H1 (cell line): Measurements from ENCODE around the gene RNF157. TPM values are rescaled to one million over a fixed set of nuclear protein-coding genes. Genes with fewer than 3 reads are reported as not detected.

Experiments used
- CTCF ChIA-PET: fragments of 300-600 bp; sonication (Branson Sonifier 250); formaldehyde crosslinking; loops from one replicate; lab custom pipeline; 2021; ENCODE audit not compliant: partially characterized antibody; lab: Charles Lee
- POLR2A ChIA-PET: fragments of 300-600 bp; sonication (Branson Sonifier 250); formaldehyde crosslinking; loops from one replicate; lab custom pipeline; 2021; ENCODE audit warnings: inconsistent platforms; ENCODE audit not compliant: partially characterized antibody; lab: Charles Lee
- DNase-seq, 2 experiments: peaks; one replicate each; pipeline versions ENCODE4 v3.0.0 to v3.0.0-alpha.2; 2010 to 2022; ENCODE audit warnings: low spot score in 2 of 2, low read depth in 1 of 2, mixed read lengths in 1 of 2
- FAIRE-seq: peaks from 2 replicates; lab custom pipeline; 2011; peaks lifted over from hg19 to GRCh38; lab: Jason Lieb, UNC
- H2AFZ ChIP-seq: 2 replicates; pipeline ENCODE4 v1.8.1; 2012; ENCODE audit warnings: low read length, inconsistent platforms
- H2AK5ac ChIP-seq: 2 replicates; pipeline ENCODE4 v1.6.1; 2013; ENCODE audit warnings: low read depth, low read length
- H2BK120ac ChIP-seq: replicated peaks from 2 replicates; pipeline ENCODE3; 2013; ENCODE audit warnings: low read depth, low read length, inconsistent platforms
- H2BK12ac ChIP-seq: 2 replicates; pipeline ENCODE4 v1.6.1; 2013; ENCODE audit warnings: low read depth, low read length
- H2BK15ac ChIP-seq: 2 replicates; pipeline ENCODE4 v1.6.1; 2013; ENCODE audit warnings: low read length
- H2BK20ac ChIP-seq: 2 replicates; pipeline ENCODE4 v1.6.1; 2013; ENCODE audit warnings: low read length
- H2BK5ac ChIP-seq: 2 replicates; pipeline ENCODE4 v1.6.1; 2013; ENCODE audit warnings: low read depth, low read length
- H3K14ac ChIP-seq: 2 replicates; pipeline ENCODE4 v1.6.1; 2013; ENCODE audit warnings: inconsistent platforms; ENCODE audit not compliant: insufficient read length
- H3K18ac ChIP-seq: 2 replicates; pipeline ENCODE4 v1.6.1; 2013; ENCODE audit warnings: low read length; ENCODE audit errors: extremely low read depth
- H3K23ac ChIP-seq: 2 replicates; pipeline ENCODE4 v1.6.1; 2013; ENCODE audit warnings: inconsistent platforms; ENCODE audit not compliant: insufficient read length
- H3K23me2 ChIP-seq: 2 replicates; pipeline ENCODE4 v1.6.1; 2013; ENCODE audit warnings: low read depth, low read length
- H3K27ac ChIP-seq: 2 replicates; pipeline ENCODE4 v1.6.1; 2011; ENCODE audit warnings: low read depth, low read length, inconsistent platforms
- H3K27me3 ChIP-seq, 4 experiments: replicated peaks in 1 of 4; 1 replicate in 1 of 4; 2 replicates in 3 of 4; pipeline versions ENCODE4 v1.6.1 to v1.8.1; 2011 to 2013; ENCODE audit warnings: low read length in 3 of 4, mild to moderate bottlenecking in 3 of 4, inconsistent platforms in 2 of 4, mixed read lengths in 2 of 4, moderate library complexity in 1 of 4; ENCODE audit not compliant: control insufficient read depth in 3 of 4, insufficient read depth in 3 of 4; ENCODE audit errors: extremely low read depth in 1 of 4
- H3K36me3 ChIP-seq, 4 experiments: 2 replicates each; pipeline versions ENCODE4 v1.6.1 to v1.8.1; 2011 to 2013; ENCODE audit warnings: mild to moderate bottlenecking in 4 of 4, low read length in 3 of 4, moderate library complexity in 2 of 4, control low read depth in 1 of 4, inconsistent platforms in 1 of 4; ENCODE audit not compliant: insufficient read depth in 4 of 4, control insufficient read depth in 2 of 4
- H3K4ac ChIP-seq: replicated peaks from 2 replicates; pipeline ENCODE3; 2013; ENCODE audit warnings: low read length, low read depth, mixed read lengths, inconsistent platforms; ENCODE audit not compliant: insufficient read length
- H3K4me1 ChIP-seq, 4 experiments: replicated peaks in 1 of 4; 1 replicate in 1 of 4; 2 replicates in 3 of 4; pipeline versions ENCODE4 v1.6.1 to v1.8.1; 2011 to 2013; ENCODE audit warnings: low read length in 3 of 4, inconsistent platforms in 2 of 4, mixed read lengths in 1 of 4; ENCODE audit not compliant: insufficient read depth in 4 of 4, control insufficient read depth in 3 of 4
- H3K4me2 ChIP-seq, 2 experiments: 2 replicates each; pipeline versions ENCODE4 v1.6.1 to v1.8.1; 2011 to 2013; ENCODE audit warnings: low read depth in 2 of 2, low read length in 2 of 2, control low read depth in 1 of 2, inconsistent platforms in 1 of 2, mild to moderate bottlenecking in 1 of 2; ENCODE audit not compliant: insufficient read depth in 1 of 2
- H3K4me3 ChIP-seq, 4 experiments: fragments of 200-600, 300-600 bp in 1 of 4; sonication (generic), shearing (Covaris generic), sonication (Bioruptor Twin) in 1 of 4; 2 replicates each; pipeline versions ENCODE4 v1.5.1 to v1.8.1; 2011 to 2016; ENCODE audit warnings: low read length in 4 of 4, low read depth in 3 of 4, control low read depth in 2 of 4, inconsistent platforms in 2 of 4, mild to moderate bottlenecking in 2 of 4, mixed read lengths in 1 of 4, moderate library complexity in 1 of 4; ENCODE audit not compliant: insufficient read depth in 2 of 4; ENCODE audit errors: extremely low read depth in 1 of 4
- H3K56ac ChIP-seq: replicated peaks from 2 replicates; pipeline ENCODE3; 2013; ENCODE audit warnings: low read depth, mild to moderate bottlenecking, mixed read lengths, low read length, inconsistent platforms; ENCODE audit not compliant: insufficient read length
- H3K79me1 ChIP-seq: 2 replicates; pipeline ENCODE4 v1.6.1; 2013; ENCODE audit warnings: low read depth, low read length, control low read depth
- H3K79me2 ChIP-seq, 2 experiments: 2 replicates each; pipeline versions ENCODE4 v1.6.1 to v1.8.1; 2012 to 2013; ENCODE audit warnings: low read length in 2 of 2, mild to moderate bottlenecking in 2 of 2, inconsistent platforms in 1 of 2; ENCODE audit not compliant: insufficient read depth in 2 of 2, control insufficient read depth in 1 of 2
- H3K9ac ChIP-seq, 4 experiments: replicated peaks in 1 of 4; 1 replicate in 1 of 4; 2 replicates in 3 of 4; pipeline versions ENCODE4 v1.6.1 to v1.8.1; 2011 to 2013; ENCODE audit warnings: low read depth in 3 of 4, low read length in 3 of 4, control low read depth in 2 of 4, mild to moderate bottlenecking in 2 of 4, moderate library complexity in 2 of 4, inconsistent platforms in 1 of 4; ENCODE audit errors: extremely low read depth in 1 of 4
- H3K9me3 ChIP-seq, 2 experiments: 2 replicates each; pipeline versions ENCODE4 v1.6.1 to v1.8.1; 2012 to 2013; ENCODE audit warnings: mild to moderate bottlenecking in 2 of 2, moderate library complexity in 2 of 2, control low read depth in 1 of 2, inconsistent platforms in 1 of 2, low read depth in 1 of 2, low read length in 1 of 2, mixed read lengths in 1 of 2; ENCODE audit not compliant: insufficient read depth in 2 of 2
- H4K20me1 ChIP-seq, 2 experiments: replicated peaks in 1 of 2; 2 replicates each; pipeline versions ENCODE3 to v1.8.1; 2011 to 2013; ENCODE audit warnings: inconsistent platforms in 2 of 2, low read length in 2 of 2, mild to moderate bottlenecking in 1 of 2; ENCODE audit not compliant: insufficient read depth in 2 of 2, control insufficient read depth in 1 of 2
- H4K5ac ChIP-seq: 2 replicates; pipeline ENCODE4 v1.6.1; 2013; ENCODE audit warnings: low read length, low read depth, mixed read lengths, inconsistent platforms; ENCODE audit not compliant: insufficient read length
- H4K8ac ChIP-seq: 2 replicates; pipeline ENCODE4 v1.8.0; 2013; ENCODE audit warnings: mild to moderate bottlenecking, moderate library complexity, low read length, inconsistent platforms; ENCODE audit not compliant: insufficient read depth; ENCODE audit errors: extremely low read depth
- H4K91ac ChIP-seq: replicated peaks from 2 replicates; pipeline ENCODE3; 2013; ENCODE audit warnings: low read length, mixed read lengths, inconsistent platforms; ENCODE audit not compliant: insufficient read length
- ATF3 ChIP-seq: IDR thresholded peaks from 2 replicates; pipeline ENCODE4 v1.6.1; 2011; ENCODE audit warnings: low read depth, mild to moderate bottlenecking, low read length; ENCODE audit not compliant: insufficient read depth
- BACH1 ChIP-seq: IDR thresholded peaks from 2 replicates; pipeline ENCODE4 v1.6.1; 2012; ENCODE audit warnings: low read length, improper control_type of control experiment
- CBX8 ChIP-seq: fragments of 300-800, 300-1000 bp; sonication (generic); IDR thresholded peaks from 2 replicates; pipeline ENCODE4 v1.7.1; 2016; ENCODE audit warnings: low read depth, low read length, borderline replicate concordance
- CHD2 ChIP-seq: IDR thresholded peaks from 2 replicates; pipeline ENCODE4 v1.6.1; 2012; ENCODE audit warnings: low read length, improper control_type of control experiment
- E2F6 ChIP-seq: IDR thresholded peaks from 2 replicates; pipeline ENCODE4 v1.6.1; 2012; ENCODE audit warnings: inconsistent platforms
- EGR1 ChIP-seq: IDR thresholded peaks from 2 replicates; pipeline ENCODE4 v1.6.1; 2011; ENCODE audit warnings: low read depth, low read length, borderline replicate concordance
- EZH2 ChIP-seq: fragments of 200-600 bp; sonication (generic); IDR thresholded peaks from 2 replicates; pipeline ENCODE4 v1.7.1; 2012; ENCODE audit warnings: low read depth, mild to moderate bottlenecking, moderate library complexity, low read length, inconsistent platforms; ENCODE audit not compliant: severe bottlenecking
- GTF2F1 ChIP-seq: IDR thresholded peaks from 2 replicates; pipeline ENCODE4 v1.6.1; 2012; ENCODE audit warnings: low read depth, low read length, improper control_type of control experiment, borderline replicate concordance
- HDAC6 ChIP-seq: IDR thresholded peaks from one replicate; pipeline ENCODE4 v1.7.1; 2012; ENCODE audit warnings: low read depth, mild to moderate bottlenecking, inconsistent platforms, low read length, moderate library complexity
- NANOG ChIP-seq: IDR thresholded peaks from 2 replicates; pipeline ENCODE4 v1.6.1; 2011; ENCODE audit warnings: low read length, low read depth, mild to moderate bottlenecking, inconsistent platforms; ENCODE audit not compliant: insufficient read depth, poor library complexity, severe bottlenecking
- POLR2AphosphoS5 ChIP-seq: IDR thresholded peaks from 2 replicates; pipeline ENCODE4 v1.6.1; 2011; ENCODE audit warnings: low read depth, low read length
- RFX5 ChIP-seq: IDR thresholded peaks from 2 replicates; pipeline ENCODE4 v1.6.1; 2011; ENCODE audit warnings: low read depth, low read length, improper control_type of control experiment, borderline replicate concordance
- SUZ12 ChIP-seq: fragments of 200-600 bp; sonication (generic); IDR thresholded peaks from 2 replicates; pipeline ENCODE4 v1.6.1; 2012; ENCODE audit warnings: mild to moderate bottlenecking, inconsistent platforms, low read length, moderate library complexity, mixed read lengths
- TCF12 ChIP-seq: IDR thresholded peaks from 2 replicates; pipeline ENCODE4 v1.6.1; 2011; ENCODE audit warnings: low read depth, mild to moderate bottlenecking, low read length
- whole genome bisulfite sequencing, 2 experiments: shearing (Covaris generic) in 1 of 2; methylation state at CpG; one replicate each; pipeline versions ENCODE4 v1.1.6 to v1.1.7; 2013 to 2015; ENCODE audit warnings: low lambda C conversion rate in 2 of 2, mixed read lengths in 2 of 2, inconsistent platforms in 1 of 2, low coverage in 1 of 2, missing lambda C conversion rate in 1 of 2; ENCODE audit not compliant: insufficient replicate concordance in 2 of 2, insufficient coverage in 1 of 2, insufficient read length in 1 of 2; ENCODE audit errors: extremely low coverage in 1 of 2, missing lambda C conversion rate in 1 of 2; 5-methylcytosine and 5-hydroxymethylcytosine counted together
- polyA plus RNA-seq, 7 experiments: library from polyadenylated mRNA; depleted of rRNA in 3 of 7; stranded (reverse) in 5 of 7; unstranded in 2 of 7; fragments of >200 nt in 5 of 7; fragments of 200-250 nt in 2 of 7; gene quantifications; 1 replicate in 5 of 7; 2 replicates in 1 of 7; 4 replicates in 1 of 7; pipeline versions ENCODE4 v1.2.1 to v1.2.3, GENCODE V29; 2011 to 2013; ENCODE audit warnings: missing spikeins in 2 of 7, mixed read lengths in 2 of 7
- total RNA-seq: library from RNA; stranded (reverse); fragmentation: NEBNext Ultra II Directional; extraction: Animal tissue kit (Norgen Biotek cat#: 25700); gene quantifications from 2 replicates; pipeline ENCODE4 v1.2.1, GENCODE V29; 2021

Gene RNF157
- total and polyA plus RNA-seq, 2 of the 8 experiments (the other 6 are each of a cell fraction or from before 2014, with no cell fraction given) = 13.4 to 16.7 TPM

GRCh38 chr17:76171706-76172105 is 68.6 kb downstream of the RNF157 start:
- H3K9ac ChIP-seq = no peak overlapping the region
- no peak overlapping the region for H4K5ac ChIP-seq
- no peak for DNase-seq
- H3K27ac ChIP-seq = no peak overlapping the region
- no peak overlapping the region for H2BK12ac ChIP-seq
- no peak overlapping the region for H2BK20ac ChIP-seq
- no peak overlapping the region for H2BK120ac ChIP-seq
- H3K4me3 ChIP-seq = no peak overlapping the region
- no peaks in the 10 kb centered on the region for H3K79me1 ChIP-seq
- H3K4me1 ChIP-seq = peaks cover 0 to 2% (median 0%) of the 10 kb centered on the region in 4 experiments; a peak in 2 of 7 replicates
- no peak for FAIRE-seq
- WGBS, 2 experiments = 93% methylated on average over 4 of the region's 4 CpGs; no CpG with 5 or more reads in 1 of the 2 experiments
- H2BK5ac ChIP-seq = no peak overlapping the region
- no peak overlapping the region for H3K14ac ChIP-seq
- H3K79me2 ChIP-seq = no peaks in the 10 kb centered on the region
- no peaks in the 10 kb centered on the region for H3K36me3 ChIP-seq
- no peak overlapping the region for H4K91ac ChIP-seq
- no peaks in the 10 kb centered on the region for H3K9me3 ChIP-seq
- H2AFZ ChIP-seq = no peak overlapping the region
- H3K27me3 ChIP-seq = no peaks in the 10 kb centered on the region
- H2BK15ac ChIP-seq = no peak overlapping the region
- H4K8ac ChIP-seq = no peak overlapping the region
- H2AK5ac ChIP-seq = no peak overlapping the region
- H3K4me2 ChIP-seq = no peak overlapping the region
- no peak overlapping the region for H3K23ac ChIP-seq
- H3K56ac ChIP-seq = no peak overlapping the region
- no peaks in the 10 kb centered on the region for H4K20me1 ChIP-seq
- no peak overlapping the region for H3K4ac ChIP-seq
- H3K23me2 ChIP-seq = no peaks in the 10 kb centered on the region
- CTCF ChIA-PET = interaction anchor here (0.7 to 23.7 kb wide), 5 partner anchors 8 to 696 kb away, joined by 3 to 425 read pairs (median 7); partner anchors contain the start of gene FOXJ1
- H3K18ac ChIP-seq = no peak overlapping the region
- POLR2A ChIA-PET = no interaction called here
- TF ChIP-seq HDAC6 = no peak
- TF ChIP-seq NANOG = no peak
- no peak for TF ChIP-seq TCF12
- no peak for TF ChIP-seq SUZ12
- no peak for TF ChIP-seq RFX5
- no peak for TF ChIP-seq BACH1
- no peak for TF ChIP-seq CHD2
- TF ChIP-seq GTF2F1 = no peak
- TF ChIP-seq EGR1 = no peak
- no peak for TF ChIP-seq E2F6
- TF ChIP-seq EZH2 = no peak
- TF ChIP-seq ATF3 = no peak
- no peak for TF ChIP-seq POLR2AphosphoS5
- no peak for TF ChIP-seq CBX8
